Urinary bladder (tissue), 4 donors: ENCODE measurements around the gene DNASE2B. TPM values are rescaled to one million over a fixed set of nuclear protein-coding genes. Genes with fewer than 3 reads are reported as not detected.

Experiments
- DNase-seq: peaks from one replicate; pipeline ENCODE4 v3.0.0-alpha.2; 2015; ENCODE audit errors: extremely low spot score
- H3K27ac ChIP-seq: one replicate; pipeline ENCODE4 v1.5.1; 2013; ENCODE audit warnings: low read depth, mild to moderate bottlenecking, moderate library complexity
- H3K36me3 ChIP-seq: one replicate; pipeline ENCODE4 v1.6.1; 2013; ENCODE audit warnings: mild to moderate bottlenecking, moderate library complexity; ENCODE audit not compliant: insufficient read depth
- H3K4me1 ChIP-seq: one replicate; pipeline ENCODE4 v1.6.1; 2013; ENCODE audit warnings: mild to moderate bottlenecking, moderate library complexity; ENCODE audit not compliant: insufficient read depth
- H3K4me3 ChIP-seq: one replicate; pipeline ENCODE4 v1.5.1; 2013; ENCODE audit warnings: low read depth, low read length
- WGBS: extraction: QIAGEN DNeasy Blood & Tissue Kit; methylation state at CpG from one replicate; pipeline ENCODE4 v1.1.7; 2013; 5-methylcytosine and 5-hydroxymethylcytosine counted together
- polyA plus RNA-seq: library from polyadenylated mRNA; stranded (reverse); fragments of 200-250 nt; gene quantifications from one replicate; pipeline ENCODE4 v1.2.3, GENCODE V29; 2013
- total RNA-seq: library from RNA; depleted of rRNA; stranded (reverse); fragments of >200 nt; gene quantifications from one replicate; pipeline ENCODE4 v1.2.3, GENCODE V29; 2014
- donor health status: healthy with polysubstance abuse.
- donor health status: healthy.

The DNASE2B gene, protein sequence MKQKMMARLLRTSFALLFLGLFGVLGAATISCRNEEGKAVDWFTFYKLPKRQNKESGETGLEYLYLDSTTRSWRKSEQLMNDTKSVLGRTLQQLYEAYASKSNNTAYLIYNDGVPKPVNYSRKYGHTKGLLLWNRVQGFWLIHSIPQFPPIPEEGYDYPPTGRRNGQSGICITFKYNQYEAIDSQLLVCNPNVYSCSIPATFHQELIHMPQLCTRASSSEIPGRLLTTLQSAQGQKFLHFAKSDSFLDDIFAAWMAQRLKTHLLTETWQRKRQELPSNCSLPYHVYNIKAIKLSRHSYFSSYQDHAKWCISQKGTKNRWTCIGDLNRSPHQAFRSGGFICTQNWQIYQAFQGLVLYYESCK
- not detected for total RNA-seq
- not detected for polyA plus RNA-seq

DNA sequence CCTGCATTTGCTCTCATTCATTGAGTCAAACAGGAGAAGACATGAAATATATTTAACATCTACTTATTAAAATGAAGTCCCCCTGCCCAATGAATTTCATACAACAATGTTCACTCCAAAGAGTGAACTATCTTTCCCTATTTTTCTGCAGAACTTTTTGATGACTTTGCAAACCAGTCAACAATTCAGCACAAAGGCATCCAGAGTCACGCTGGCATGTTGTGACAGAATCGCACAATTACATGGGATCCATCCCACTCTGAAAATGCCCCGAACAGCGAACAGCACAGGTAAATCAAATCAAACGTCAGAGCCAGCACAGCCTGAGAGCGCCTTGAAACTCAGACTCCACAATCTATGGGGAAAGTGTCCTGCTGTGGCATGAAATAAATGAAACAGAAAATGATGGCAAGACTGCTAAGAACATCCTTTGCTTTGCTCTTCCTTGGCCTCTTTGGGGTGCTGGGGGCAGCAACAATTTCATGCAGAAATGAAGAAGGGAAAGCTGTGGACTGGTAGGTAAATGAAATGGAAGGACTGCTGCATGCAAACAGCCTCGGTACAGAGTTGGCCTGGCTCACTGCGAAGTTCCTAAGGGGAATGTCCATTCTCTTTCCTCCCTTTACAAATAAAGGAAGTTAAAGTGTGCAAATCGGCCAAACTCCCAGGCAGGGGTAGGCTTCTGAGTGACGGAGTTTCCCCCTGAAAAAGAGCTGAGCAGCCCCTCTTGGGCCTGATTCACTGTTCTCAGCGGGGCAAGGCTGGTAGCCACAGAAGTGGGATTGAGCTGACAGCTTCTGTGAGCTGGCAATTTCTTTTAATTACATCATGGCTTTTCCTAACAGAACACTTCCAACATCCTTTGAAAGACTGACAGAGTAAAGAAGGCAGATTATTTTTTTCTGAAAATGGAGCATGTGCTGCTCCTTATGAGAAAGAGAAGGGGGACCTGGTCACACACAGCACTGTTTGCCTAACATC is at the start of gene DNASE2B:
DNASE2B (plus strand) TSS at position 310 of the 981 bp plus-strand sequence; CDS start at position 391, 81 bp downstream.
- H3K36me3 ChIP-seq = no peaks in the 10 kb centered on the region
- H3K4me3 ChIP-seq = no peak within 1 kb of the TSS
- 86% methylated on average over 11 of the region's 11 CpGs for WGBS
- no peak for DNase-seq
- H3K27ac ChIP-seq = no peak within 1 kb of the TSS
- H3K4me1 ChIP-seq = no peaks in the 10 kb centered on the region

GRCh38 chr1:84348759-84349158 is 49.5 kb upstream of the DNASE2B start:
- Histone ChIP-seq H3K4me3 (no peak overlapping the region), H3K36me3 (no peaks in the 10 kb centered on the region), H3K27ac (no peak overlapping the region), H3K4me1 (no peaks in the 10 kb centered on the region)
- WGBS = 97% methylated on average over 1 of the region's 1 CpG
- DNase-seq = no peak

DNA sequence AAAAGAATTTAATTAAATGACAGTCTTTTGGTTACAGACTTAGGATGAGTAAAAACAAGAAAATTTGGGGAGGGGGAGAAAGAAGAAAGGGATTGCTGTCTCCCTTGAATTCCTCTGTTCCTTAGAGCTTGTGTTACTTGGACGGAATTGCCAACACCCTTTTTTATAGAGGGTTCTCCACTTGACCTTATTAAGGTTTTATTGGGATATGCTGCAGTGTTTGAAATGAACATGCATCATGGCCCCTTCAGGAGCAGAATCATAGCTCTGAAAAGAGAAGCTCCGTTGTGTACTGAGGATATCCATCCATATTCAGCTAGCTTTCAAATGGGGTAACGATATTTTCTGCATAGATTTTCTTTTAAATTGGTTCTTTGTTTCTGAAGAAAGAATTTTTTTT is 48.2 kb upstream of the DNASE2B start:
- no peaks in the 10 kb centered on the region for H3K4me1 ChIP-seq
- WGBS = 33% methylated on average over 3 of the region's 3 CpGs
- H3K4me3 ChIP-seq = no peak overlapping the region

DNA sequence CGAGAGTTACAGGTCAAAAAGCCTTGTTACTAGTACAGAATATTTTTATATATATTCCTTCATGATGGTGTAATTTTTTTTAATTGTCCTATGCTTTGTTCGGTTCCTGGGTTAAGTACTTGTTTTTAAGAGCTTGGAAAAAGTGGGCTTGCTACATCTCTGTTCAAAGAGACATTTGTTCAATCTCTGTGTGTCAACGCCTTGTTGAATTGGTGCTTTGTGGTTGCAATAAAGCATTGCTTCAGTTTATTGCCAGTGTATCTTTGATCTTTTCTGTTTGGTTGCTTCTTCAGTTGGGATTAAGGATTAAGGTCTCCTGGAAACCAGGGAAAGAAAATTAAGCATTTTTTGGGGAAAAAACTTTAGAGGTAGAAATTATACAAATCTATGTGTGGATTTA is 47.7 kb upstream of the DNASE2B start:
- no peak for DNase-seq
- no peak overlapping the region for H3K4me3 ChIP-seq
- H3K36me3 ChIP-seq = no peaks in the 10 kb centered on the region
- WGBS = 72% methylated on average over 3 of the region's 3 CpGs
- no peaks in the 10 kb centered on the region for H3K4me1 ChIP-seq
- no peak overlapping the region for H3K27ac ChIP-seq

More for the DNA sequence above, 48.2 kb upstream of the DNASE2B start:
- Histone ChIP-seq H3K27ac (no peak overlapping the region), H3K36me3 (no peaks in the 10 kb centered on the region)
- DNase-seq = no peak

DNA sequence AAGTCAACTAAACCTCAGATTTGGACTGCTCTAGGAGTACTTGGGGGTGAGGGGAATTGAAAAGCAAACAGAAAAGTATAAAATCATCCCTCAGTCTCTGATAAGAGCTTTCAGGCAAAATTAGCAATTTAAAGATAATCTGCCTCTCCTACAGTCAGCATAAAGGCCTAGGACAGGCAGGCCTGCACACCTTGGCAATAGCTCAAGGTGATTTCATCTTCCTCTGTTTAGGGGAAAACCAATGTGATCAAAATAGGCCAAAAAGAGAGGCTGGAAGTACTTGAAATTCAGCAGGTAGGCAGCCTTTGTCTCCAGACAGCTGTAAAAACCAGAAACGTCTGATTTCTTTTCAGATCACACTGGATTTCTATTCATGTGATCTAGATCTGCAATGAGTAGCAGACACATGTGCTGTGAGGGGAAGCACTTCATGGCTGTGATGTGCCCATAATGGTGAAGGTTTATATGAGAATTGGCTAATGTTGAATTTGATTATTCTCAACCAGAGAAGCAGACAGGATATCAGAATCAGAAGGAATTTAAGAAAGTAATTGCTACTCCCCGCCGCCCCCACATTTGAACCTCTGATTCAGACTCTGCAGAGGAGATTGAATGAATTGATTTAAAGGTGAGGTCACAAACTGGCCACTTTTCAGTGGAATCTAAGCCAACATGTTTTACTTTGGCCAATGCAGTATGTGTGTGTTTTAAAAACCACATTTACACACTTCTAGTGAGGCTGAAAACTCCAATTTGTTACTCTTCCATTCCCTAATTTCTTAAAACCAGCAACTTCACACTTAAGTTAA is 45.8 kb upstream of the DNASE2B start:
- no peak overlapping the region for H3K27ac ChIP-seq
- H3K36me3 ChIP-seq = no peaks in the 10 kb centered on the region
- 76% methylated on average over 3 of the region's 3 CpGs for WGBS
- H3K4me1 ChIP-seq = no peaks in the 10 kb centered on the region
- H3K4me3 ChIP-seq = no peak overlapping the region
- no peak for DNase-seq

- no peak overlapping the region for H3K4me3 ChIP-seq
- H3K27ac ChIP-seq = no peak overlapping the region
- no peaks in the 10 kb centered on the region for H3K36me3 ChIP-seq
- DNase-seq = no peak
- no peaks in the 10 kb centered on the region for H3K4me1 ChIP-seq
- 80% methylated on average over 3 of the region's 3 CpGs for WGBS
These were observed 44.6 kb upstream of the DNASE2B start for GRCh38 chr1:84353695-84354094.

DNA sequence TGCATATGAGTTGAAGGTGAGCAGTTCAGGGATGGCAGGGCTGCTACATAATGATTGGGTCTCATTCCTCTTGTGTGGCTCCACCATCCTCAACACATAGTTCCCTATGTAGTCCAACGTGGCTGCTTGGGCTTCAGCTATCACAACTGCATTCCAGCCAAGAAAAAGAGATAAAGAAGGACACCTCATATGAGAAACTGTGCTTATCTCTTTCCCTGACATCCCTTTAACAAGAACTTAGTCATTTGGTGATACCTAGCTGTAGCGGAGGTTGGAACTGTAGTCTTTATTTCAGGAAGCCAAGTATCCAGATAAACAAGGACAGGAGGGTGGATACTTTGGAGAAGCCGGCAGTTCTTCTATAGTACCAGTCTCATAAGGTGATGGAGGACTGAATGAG is 42.7 kb upstream of the DNASE2B start:
- no peak for DNase-seq
- no peak overlapping the region for H3K27ac ChIP-seq
- 83% methylated on average over 3 of the region's 3 CpGs for WGBS
- no peak overlapping the region for H3K4me3 ChIP-seq
- no peaks in the 10 kb centered on the region for H3K4me1 ChIP-seq
- no peaks in the 10 kb centered on the region for H3K36me3 ChIP-seq

DNA sequence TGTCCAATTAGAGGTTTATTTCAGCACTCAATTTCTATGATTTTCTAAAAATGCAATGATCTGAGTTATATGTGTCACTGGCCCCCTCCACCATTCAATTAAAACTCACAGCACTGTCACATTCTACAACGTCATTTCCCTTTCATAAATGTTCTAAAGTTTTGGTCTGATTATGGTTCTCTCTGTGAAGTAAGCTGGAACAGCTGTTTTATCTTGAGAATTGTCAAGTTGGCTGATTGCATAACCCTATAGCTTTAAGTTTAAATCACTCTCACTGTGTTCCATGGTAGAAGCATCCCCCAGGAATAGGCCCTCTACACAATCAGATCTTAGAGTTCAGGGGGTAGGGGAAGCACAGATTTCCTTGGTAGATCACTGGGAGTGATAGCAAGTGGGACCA is 41.4 kb upstream of the DNASE2B start:
- Histone ChIP-seq H3K36me3 (no peaks in the 10 kb centered on the region), H3K4me3 (no peak overlapping the region), H3K27ac (no peak overlapping the region), H3K4me1 (no peaks in the 10 kb centered on the region)
- 54% methylated on average over 1 of the region's 1 CpG for WGBS
- no peak for DNase-seq

- no peak for DNase-seq
- Histone ChIP-seq H3K36me3 (no peaks in the 10 kb centered on the region), H3K4me1 (no peaks in the 10 kb centered on the region), H3K27ac (no peak overlapping the region), H3K4me3 (no peak overlapping the region)
- 92% methylated on average over 4 of the region's 4 CpGs for WGBS
These were observed 39.6 kb upstream of the DNASE2B start for GRCh38 chr1:84358695-84359094.

GRCh38 chr1:84360316-84360715 is 38.0 kb upstream of the DNASE2B start:
- no peak for DNase-seq
- WGBS = 82% methylated on average over 1 of the region's 1 CpG
- H3K4me1 ChIP-seq = no peaks in the 10 kb centered on the region
- H3K27ac ChIP-seq = no peak overlapping the region
- H3K4me3 ChIP-seq = no peak overlapping the region
- H3K36me3 ChIP-seq = no peaks in the 10 kb centered on the region

DNA sequence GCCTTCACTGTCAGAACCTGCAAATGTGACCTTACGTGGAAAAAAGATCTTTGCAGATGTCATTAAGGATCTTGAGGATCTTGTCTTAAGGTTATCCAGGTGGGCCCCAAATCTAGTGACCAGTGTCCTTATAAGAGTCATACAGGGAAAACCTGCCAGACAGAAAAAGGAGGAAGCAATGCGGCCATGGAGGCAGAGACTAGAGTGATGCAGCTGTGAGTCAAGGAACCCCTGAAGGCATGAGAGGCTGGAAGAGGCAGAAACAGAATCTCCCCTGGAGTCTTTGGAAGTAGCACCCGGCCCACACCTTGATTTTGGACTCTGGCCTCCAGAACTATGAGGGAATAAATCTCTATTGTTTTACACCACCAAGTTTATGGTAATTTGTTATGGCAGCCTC is 36.5 kb upstream of the DNASE2B start:
- Histone ChIP-seq H3K4me3 (no peak overlapping the region), H3K36me3 (no peaks in the 10 kb centered on the region), H3K27ac (no peak overlapping the region), H3K4me1 (no peaks in the 10 kb centered on the region)
- WGBS = 93% methylated on average over 3 of the region's 3 CpGs
- DNase-seq = no peak

- DNase-seq = no peak
These were observed 35.3 kb upstream of the DNASE2B start for GRCh38 chr1:84363019-84363418.

DNA sequence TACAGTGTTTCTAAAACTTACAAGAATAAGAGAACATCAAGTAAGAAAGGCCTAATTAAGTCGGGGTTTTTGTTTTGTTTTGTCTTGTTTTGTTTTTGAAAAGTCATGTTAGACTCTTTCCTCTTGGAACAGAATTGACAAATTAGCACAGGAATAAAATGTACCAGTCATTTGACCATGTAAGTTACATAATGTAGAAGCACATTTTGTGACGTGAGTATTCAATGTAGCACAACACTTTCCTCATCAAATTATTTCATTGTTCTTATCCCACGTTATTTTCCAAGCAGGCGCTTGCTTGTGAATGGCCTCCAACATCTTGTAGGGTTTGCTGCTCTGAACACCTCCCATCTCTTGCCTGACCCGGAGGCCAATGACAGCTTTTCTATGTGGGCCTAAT is 34.7 kb upstream of the DNASE2B start:
- Histone ChIP-seq H3K27ac (no peak overlapping the region), H3K36me3 (no peaks in the 10 kb centered on the region), H3K4me1 (no peaks in the 10 kb centered on the region), H3K4me3 (no peak overlapping the region)
- no peak for DNase-seq
- WGBS = 86% methylated on average over 5 of the region's 5 CpGs

More at GRCh38 chr1:84363019-84363418, 35.3 kb upstream of the DNASE2B start:
- Histone ChIP-seq H3K27ac (no peak overlapping the region), H3K36me3 (no peaks in the 10 kb centered on the region), H3K4me1 (no peaks in the 10 kb centered on the region), H3K4me3 (no peak overlapping the region)
- WGBS = 68% methylated on average over 5 of the region's 5 CpGs
